Smooth muscle cell of the pulmonary artery (primary cell): ENCODE measurements around the gene KRTAP12-1. TPM values are rescaled to one million over a fixed set of nuclear protein-coding genes. Genes with fewer than 3 reads are reported as not detected.

Experiments used
- total RNA-seq: library from RNA; depleted of rRNA; stranded (reverse); fragments of >200 nt; gene quantifications from 2 replicates; pipeline ENCODE4 v1.2.3, GENCODE V29; 2014

KRTAP12-1 gene
- not detected in 2 replicates for total RNA-seq

GRCh38 chr21:44681861-44682579 lies at the start of gene KRTAP12-1:
Gene KRTAP12-1 (minus strand): TSS chr21:44682163. CDS start chr21:44682123, 40 bp downstream.

GRCh38 chr21:44711327-44712202 lies 29.6 kb upstream of the KRTAP12-1 start, which contains the start of gene TSPEAR:
Gene TSPEAR (minus strand): TSS chr21:44711572. CDS start chr21:44711514, 58 bp downstream.

GRCh38 chr21:44697172-44697810 lies 15.3 kb upstream of the KRTAP12-1 start, which contains the start of gene KRTAP10-12:
Gene KRTAP10-12 (plus strand): TSS chr21:44697172. CDS start chr21:44697202, 30 bp downstream.

GRCh38 chr21:44666401-44667320 lies 15.3 kb downstream of the KRTAP12-1 start, which contains the start of gene KRTAP12-2:
Gene KRTAP12-2 (minus strand): TSS chr21:44666927. CDS start chr21:44666886, 41 bp downstream.

GRCh38 chr21:44657635-44658540 lies 24.1 kb downstream of the KRTAP12-1 start, which contains the start of gene KRTAP12-3:
Gene KRTAP12-3 (plus strand): TSS chr21:44657932. CDS start chr21:44657980, 48 bp downstream.

GRCh38 chr21:44654576-44655175 lies 27.3 kb downstream of the KRTAP12-1 start, which contains the start of gene KRTAP12-4:
Gene KRTAP12-4 (minus strand): TSS chr21:44654659. CDS start chr21:44654614, 45 bp downstream.

GRCh38 chr21:44646366-44647221 lies 35.4 kb downstream of the KRTAP12-1 start, which contains the start of gene KRTAP10-11:
Gene KRTAP10-11 (plus strand): TSS chr21:44646414. CDS start chr21:44646459, 45 bp downstream.

GRCh38 chr21:44637018-44637850 lies 44.7 kb downstream of the KRTAP12-1 start, which contains the start of gene KRTAP10-10:
Gene KRTAP10-10 (plus strand): TSS chr21:44637356. CDS start chr21:44637418, 62 bp downstream.

Other genes starting within 250 kb of the KRTAP12-1 start
- gene LRRC3, start 226.7 kb downstream of the KRTAP12-1 start, total RNA-seq = 0.26 and 0.65 TPM in 2 replicates
- not detected in 2 replicates for gene KRTAP10-1, start 142.0 kb downstream of the KRTAP12-1 start, total RNA-seq
- not detected in 2 replicates for gene KRTAP10-2, start 130.7 kb downstream of the KRTAP12-1 start, total RNA-seq
- gene KRTAP10-3, start 123.4 kb downstream of the KRTAP12-1 start, total RNA-seq = not detected in 2 replicates
- not detected in 2 replicates for gene KRTAP10-4, start 108.4 kb downstream of the KRTAP12-1 start, total RNA-seq
- not detected in 2 replicates for gene KRTAP10-5, start 101.6 kb downstream of the KRTAP12-1 start, total RNA-seq
- not detected in 2 replicates for gene KRTAP10-6, start 89.7 kb downstream of the KRTAP12-1 start, total RNA-seq
- gene KRTAP10-7, start 81.6 kb downstream of the KRTAP12-1 start, total RNA-seq = not detected in 2 replicates
- gene KRTAP10-8, start 70.1 kb downstream of the KRTAP12-1 start, total RNA-seq = not detected in 2 replicates
- gene KRTAP10-9, start 55.1 kb downstream of the KRTAP12-1 start, total RNA-seq = not detected in 2 replicates
- not detected in 2 replicates for gene KRTAP10-10, start 44.8 kb downstream of the KRTAP12-1 start, total RNA-seq
- not detected in 2 replicates for gene KRTAP10-11, start 35.7 kb downstream of the KRTAP12-1 start, total RNA-seq
- not detected in 2 replicates for gene KRTAP12-4, start 27.5 kb downstream of the KRTAP12-1 start, total RNA-seq
- not detected in 2 replicates for gene KRTAP12-3, start 24.2 kb downstream of the KRTAP12-1 start, total RNA-seq
- not detected in 2 replicates for gene KRTAP12-2, start 15.2 kb downstream of the KRTAP12-1 start, total RNA-seq
- not detected in 2 replicates for gene KRTAP10-12, start 15.0 kb upstream of the KRTAP12-1 start, total RNA-seq
- not detected in 2 replicates for gene TSPEAR, start 29.4 kb upstream of the KRTAP12-1 start, total RNA-seq
- 88.7 and 102 TPM in 2 replicates for gene UBE2G2, start 119.7 kb upstream of the KRTAP12-1 start, total RNA-seq
- 66.2 and 77.2 TPM in 2 replicates for gene SUMO3, start 135.9 kb upstream of the KRTAP12-1 start, total RNA-seq
- gene PTTG1IP, start 191.5 kb upstream of the KRTAP12-1 start, total RNA-seq = 241 and 282 TPM in 2 replicates
- gene ITGB2, start 238.7 kb upstream of the KRTAP12-1 start, total RNA-seq = 0.46 and 1.7 TPM in 2 replicates